NCI-H345 treated with DMSO at 0.1 percent for 48 hours (cell line): ENCODE results near the gene AIFM3.

Experiments
- DNase-seq: peaks from one replicate; lab custom pipeline; 2025; ENCODE audit not compliant: unreplicated experiment; lab: John Stamatoyannopoulos, UW

The AIFM3 gene

DNA sequence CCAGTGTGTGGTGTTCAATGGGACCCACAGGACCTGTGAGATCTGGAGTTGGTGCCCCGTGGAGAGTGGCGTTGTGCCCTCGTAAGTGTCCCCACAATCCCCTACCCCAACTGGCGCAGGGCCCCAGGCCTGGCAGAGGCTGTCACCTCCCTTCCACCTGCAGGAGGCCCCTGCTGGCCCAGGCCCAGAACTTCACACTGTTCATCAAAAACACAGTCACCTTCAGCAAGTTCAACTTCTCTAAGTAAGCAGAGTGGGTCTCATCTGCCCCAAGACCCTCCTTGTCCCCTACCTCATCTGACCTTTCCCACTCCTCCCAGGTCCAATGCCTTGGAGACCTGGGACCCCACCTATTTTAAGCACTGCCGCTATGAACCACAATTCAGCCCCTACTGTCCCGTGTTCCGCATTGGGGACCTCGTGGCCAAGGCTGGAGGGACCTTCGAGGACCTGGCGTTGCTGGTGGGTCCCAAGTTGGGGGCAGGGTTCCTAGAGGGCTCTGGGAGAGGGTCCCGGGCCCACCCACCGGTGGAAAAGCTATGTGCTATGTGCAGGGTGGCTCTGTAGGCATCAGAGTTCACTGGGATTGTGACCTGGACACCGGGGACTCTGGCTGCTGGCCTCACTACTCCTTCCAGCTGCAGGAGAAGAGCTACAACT lies 56.0 kb downstream of the AIFM3 start:
- no peak for DNase-seq

DNA sequence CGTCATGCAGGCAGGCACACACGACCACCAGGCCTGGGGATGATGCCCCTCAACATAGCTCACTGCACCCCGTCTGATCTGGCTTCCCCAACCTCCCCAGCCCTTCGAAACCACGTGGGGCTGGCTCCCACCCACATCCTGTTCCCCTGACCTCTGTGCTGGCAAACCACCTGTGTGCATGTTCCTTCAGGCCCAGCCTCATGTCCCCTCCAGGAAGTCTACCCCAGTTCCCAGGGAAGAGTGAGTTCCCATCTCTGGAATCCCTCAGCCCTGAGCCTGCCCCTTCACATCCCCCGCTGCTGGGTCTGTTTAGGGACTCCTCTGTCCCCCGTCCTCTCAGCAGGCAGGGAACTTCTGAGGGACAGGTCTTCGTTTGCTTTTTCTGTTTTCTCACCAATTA lies 58.2 kb downstream of the AIFM3 start:
- no peak for DNase-seq

DNA sequence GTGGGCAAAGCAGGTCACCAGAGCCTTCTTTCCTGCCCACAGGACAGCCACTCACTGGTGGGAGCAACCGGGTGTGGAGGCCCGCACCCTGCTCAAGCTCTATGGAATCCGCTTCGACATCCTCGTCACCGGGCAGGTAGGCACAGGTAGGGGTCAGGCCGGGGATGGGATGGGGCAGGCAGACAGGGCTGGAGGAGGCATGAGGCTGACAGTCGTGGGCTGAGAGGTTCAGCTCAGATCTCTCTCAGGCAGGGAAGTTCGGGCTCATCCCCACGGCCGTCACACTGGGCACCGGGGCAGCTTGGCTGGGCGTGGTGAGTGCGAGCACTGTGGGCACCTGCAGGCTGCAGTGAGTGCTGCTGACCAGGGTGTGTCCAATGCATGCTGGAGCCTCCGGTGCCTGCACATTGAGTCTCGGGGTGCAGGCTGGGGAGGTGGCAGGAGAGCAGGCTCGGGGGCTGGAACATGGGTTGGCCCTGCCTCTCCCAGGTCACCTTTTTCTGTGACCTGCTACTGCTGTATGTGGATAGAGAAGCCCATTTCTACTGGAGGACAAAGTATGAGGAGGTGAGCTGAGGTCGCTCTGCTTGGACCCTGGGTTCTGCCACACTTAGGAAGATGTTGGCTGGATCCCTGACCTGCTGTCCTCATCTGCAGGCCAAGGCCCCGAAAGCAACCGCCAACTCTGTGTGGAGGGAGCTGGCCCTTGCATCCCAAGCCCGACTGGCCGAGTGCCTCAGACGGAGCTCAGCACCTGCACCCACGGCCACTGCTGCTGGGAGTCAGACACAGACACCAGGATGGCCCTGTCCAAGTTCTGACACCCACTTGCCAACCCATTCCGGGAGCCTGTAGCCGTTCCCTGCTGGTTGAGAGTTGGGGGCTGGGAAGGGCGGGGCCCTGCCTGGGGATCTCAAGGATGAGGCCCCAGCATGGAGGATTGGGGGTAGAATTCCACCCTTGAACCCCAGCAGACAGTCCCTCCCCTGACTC lies 59.0 kb downstream of the AIFM3 start:
- DNase-seq, result no peak

DNA sequence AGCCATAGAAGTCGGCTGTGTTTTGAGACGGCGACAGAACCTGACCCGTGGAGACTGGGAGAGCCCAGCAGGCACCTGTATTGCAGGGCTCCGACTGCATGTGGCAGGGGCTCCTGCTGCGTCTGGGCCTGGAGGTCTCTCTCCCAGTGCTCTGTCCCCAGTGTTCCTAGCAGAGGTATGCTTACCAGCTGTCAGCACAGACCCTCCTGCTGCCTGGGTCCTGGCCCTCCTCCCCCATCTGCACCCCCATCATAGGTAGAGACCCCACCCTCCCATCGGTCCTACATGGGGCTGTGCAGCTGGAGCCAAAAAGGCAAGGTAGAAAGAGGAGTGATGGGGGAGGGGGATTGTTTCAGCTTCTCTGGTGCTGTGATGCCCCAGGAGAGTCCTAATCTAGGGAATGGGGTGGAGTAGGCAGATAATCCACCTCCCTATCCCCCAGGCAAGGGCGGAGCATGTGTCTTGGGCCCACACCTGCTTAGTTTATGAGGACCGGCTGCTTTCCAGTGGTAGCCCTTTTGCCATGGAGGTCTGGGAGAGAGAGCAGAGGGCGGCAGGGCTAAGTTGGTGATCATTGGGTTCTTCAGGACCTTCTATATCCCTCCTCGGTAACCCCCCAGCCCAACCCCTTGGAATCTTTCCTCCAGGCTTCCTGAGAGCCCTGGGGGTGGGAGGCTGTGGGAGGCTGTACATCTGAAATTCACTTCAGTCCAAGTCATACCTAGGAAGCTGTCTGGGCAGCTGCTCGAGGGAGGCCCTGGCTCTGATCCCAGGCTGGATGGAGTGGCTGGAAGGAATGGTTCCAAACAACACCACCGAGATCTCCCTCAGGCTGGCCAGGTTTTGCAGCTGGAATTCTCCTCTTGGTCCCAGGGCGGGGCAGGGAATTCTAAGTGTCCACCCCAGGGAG lies 60.0 kb downstream of the AIFM3 start:
- DNase-seq, result no peak

DNA sequence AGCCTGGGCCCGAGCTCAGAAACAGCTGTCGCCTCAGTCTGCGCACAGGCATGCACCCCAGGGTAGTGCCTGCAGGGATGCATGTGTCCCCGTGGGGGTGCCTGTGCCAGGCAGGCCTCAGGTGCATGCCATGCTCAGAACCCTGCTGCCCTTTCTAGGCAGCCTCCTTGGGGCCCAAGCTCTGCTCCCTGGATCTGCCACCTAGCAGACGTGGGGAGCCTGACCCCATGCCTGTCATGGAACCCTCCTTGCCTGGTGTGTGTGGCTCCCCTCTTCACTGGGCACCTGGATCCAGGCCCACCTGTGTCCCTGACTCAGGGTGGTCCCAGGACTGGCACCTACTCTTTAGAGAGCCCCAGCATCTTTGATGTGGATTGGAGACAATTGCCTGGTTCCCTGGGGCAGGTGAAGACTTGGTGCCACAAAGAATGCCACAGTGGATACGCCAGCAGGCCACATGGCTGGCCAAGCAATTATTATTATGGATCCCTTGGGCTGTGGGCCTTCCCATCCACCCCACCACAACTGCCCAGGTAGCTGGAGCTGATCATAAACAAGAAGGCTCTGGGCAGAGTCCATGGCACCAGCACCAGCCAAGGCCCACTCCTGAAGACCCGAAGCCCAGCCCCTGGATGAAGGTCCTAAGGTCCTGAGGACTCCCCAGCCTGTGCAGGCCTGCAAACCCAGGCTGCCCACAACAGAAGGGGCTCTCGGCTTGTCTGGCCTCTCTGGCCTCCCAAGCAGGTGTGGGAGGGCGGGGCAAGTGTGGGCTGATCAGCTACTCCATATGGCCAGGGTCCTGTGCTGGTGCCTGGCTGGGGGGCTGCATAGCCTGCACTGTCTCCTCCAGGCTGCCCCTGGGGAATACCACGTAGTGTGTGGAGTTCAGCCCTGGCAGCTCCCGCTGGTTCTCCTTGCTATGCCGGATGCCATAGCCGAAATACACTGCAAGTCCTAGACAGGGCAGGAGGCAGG lies 61.5 kb downstream of the AIFM3 start:
- no peak for DNase-seq

GRCh38 chr22:21029486-21030025 lies 62.5 kb downstream of the AIFM3 start:
- DNase-seq, result no peak

DNA sequence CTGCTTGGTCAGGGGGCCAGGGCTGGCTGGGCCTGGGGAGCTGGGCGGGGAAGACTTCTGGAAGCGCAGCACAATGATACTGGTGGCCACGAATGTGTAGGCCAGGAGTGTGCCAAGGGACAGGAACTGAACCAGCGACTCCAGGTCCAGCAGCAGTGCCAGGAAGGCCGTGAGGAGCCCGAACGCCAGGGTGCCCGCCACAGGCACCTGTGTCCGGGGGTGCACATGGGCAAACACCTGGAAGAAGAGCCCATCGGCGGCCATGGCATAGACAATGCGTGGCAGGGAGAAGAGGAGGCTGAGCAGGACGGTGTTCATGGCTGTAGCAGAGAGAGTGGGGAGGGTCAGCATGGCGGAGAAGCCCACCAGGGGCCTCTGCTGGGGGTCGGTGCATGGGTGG lies 63.0 kb downstream of the AIFM3 start:
- no peak for DNase-seq
